Hematopoietic multipotent progenitor cell treated with erythropoietin and hydrocortisone succinate and interleukin-3 and kit ligand, for 4 days (in vitro differentiated cells): Measurements from ENCODE around the gene SLC35A3.
"Not testable (repeated sequence)": the region's sequence is repeated elsewhere in the genome, so short reads cannot be mapped to it uniquely, and the experiment has no call there.

ENCODE experiments used
- DNase-seq: peaks from one replicate; pipeline ENCODE4 v3.0.0-alpha.2; 2015

Gene SLC35A3

DNA sequence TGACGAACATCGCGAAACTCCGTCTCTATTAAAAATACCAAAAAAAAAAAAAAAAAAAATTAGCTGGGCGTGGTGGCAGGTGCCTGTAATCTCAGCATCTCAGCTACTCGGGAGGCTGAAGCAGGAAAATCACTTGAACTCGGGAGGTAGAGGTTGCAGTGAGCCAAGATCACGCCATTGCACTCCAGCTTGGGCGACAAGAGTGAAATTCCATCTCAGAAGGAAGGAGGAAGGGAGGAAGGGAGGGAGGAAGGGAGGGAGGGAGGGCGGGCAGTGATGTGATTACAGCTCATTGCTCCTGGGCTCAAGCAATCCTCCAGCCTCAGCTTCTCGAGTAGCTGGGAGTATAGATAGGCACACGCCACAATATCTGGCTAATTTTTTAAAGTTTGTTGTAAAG lies 7.5 kb downstream of the SLC35A3 start:
- not testable (repeated sequence) for DNase-seq

GRCh38 chr1:99978218-99978617 lies 8.4 kb downstream of the SLC35A3 start:
- DNase-seq: no peak

DNA sequence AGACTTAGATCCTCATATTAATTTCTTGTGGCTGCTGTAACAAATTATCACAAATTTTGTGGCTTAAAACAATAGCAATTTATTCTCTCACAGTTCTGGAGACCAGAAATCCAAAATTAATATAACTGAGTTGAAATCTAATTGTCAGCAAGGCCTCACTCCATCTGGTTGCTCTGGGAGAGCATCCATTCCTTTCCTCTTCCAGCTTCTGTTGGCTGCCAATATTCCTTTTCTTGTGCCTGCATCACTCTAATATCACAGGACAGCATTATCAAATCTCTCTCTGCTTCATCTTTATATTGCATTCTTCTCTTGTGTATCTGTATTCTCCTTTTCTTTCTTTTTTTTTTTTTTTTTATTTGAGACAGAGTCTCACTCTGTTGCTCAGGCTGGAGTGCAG lies 9.3 kb downstream of the SLC35A3 start:
- no peak for DNase-seq

GRCh38 chr1:99980928-99981327 lies 11.1 kb downstream of the SLC35A3 start:
- DNase-seq: no peak

GRCh38 chr1:99986656-99987225 lies 16.9 kb downstream of the SLC35A3 start:
- DNase-seq: no peak

- no peak for DNase-seq
Observed at GRCh38 chr1:99988210-99988765, 18.5 kb downstream of the SLC35A3 start.

DNA sequence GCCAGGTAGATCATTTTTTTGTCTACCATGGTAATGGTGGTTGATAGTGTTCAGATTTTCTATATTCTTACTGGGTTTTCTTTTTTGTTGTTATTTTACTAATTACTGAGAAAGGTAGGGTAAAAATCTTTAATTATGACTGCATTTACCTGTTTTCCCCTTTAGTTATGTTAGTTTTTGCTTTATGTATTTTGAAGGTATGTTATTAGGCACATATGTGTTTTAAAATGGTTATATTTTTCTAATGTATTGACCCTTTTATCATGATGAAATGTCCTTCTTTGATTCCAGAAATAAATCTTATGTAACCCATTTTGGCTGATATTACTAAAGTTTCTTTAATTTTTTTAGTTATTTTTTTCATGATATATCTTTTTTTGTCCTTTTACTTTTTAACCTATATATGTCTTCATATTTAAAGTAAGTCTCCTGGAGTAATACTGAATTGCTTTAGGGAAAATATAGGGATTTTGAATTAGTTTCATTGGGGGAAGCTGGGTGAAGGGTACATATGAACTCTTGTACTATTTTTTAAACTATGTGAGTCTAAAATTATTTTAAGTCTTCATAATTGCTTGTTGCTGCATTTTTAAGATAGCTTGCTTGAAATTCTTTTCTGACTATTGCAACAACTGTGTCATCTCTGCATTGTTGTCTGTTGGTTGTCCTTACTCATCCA lies 22.4 kb downstream of the SLC35A3 start:
- no peak for DNase-seq

GRCh38 chr1:99992760-99993467 lies 23.1 kb downstream of the SLC35A3 start:
- no peak for DNase-seq

GRCh38 chr1:99993468-99993845 lies 23.7 kb downstream of the SLC35A3 start:
- DNase-seq: no peak

DNA sequence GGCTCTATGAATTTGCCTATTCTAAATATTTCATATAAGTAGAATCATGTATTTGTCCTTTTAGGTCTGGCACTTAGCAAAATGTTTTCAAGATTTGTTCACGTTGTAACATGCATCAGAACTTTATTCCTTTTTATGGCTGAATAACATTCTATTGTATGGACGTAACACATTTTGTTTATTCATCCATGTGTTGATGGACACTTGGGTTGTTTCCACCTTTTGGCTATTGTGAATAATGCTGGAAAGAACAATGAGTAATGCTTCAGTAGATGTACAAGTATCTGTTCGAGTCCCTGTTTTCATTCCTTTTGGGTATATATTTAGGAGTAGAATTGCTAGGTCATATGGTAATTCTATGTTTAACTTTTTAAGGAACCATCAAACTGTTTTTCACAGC lies 24.7 kb downstream of the SLC35A3 start:
- no peak for DNase-seq

- no peak for DNase-seq
Observed at GRCh38 chr1:99996951-99997350, 27.2 kb downstream of the SLC35A3 start.

- no peak for DNase-seq
Observed at GRCh38 chr1:100001462-100001861, 31.7 kb downstream of the SLC35A3 start.

- DNase-seq: no peak
Observed at GRCh38 chr1:100005424-100005823, 35.6 kb downstream of the SLC35A3 start.

DNA sequence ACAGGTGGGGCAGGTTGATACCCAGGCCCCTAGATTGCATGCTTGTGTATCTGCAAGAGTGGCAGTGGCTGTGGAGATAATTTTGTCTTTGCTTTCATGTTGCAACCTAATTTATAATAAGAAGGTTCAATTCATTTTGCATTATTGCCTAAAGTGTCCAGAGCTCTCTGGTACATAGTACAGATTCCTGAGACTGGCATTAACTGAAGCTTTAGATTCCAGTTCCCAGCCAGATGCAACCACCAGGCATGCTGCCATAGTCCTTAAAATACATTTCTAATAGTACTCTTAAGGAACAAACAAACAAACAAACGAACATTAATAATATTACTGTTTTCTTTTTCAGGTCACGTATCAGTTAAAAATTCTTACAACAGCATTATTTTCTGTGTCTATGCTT lies 36.9 kb downstream of the SLC35A3 start:
- DNase-seq: no peak

DNA sequence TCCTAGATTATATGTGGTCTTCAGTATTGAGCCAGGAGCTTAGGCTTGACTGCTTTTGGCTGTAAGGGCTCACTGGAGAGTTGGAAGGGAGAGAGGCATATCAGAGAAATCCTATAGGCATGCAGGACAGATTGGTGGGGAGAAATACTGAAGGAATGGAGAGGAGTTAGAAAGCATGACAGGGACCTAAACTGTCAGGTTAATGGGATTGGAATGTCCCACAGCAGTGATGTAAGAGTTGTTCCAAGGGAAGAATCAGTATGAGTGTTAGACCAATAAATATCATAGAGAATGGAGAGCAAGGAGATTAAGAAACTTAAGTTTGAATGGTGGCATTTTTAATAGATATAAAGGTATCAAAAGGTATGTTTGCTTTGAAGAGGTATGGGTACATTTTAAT lies 39.7 kb downstream of the SLC35A3 start:
- no peak for DNase-seq

DNA sequence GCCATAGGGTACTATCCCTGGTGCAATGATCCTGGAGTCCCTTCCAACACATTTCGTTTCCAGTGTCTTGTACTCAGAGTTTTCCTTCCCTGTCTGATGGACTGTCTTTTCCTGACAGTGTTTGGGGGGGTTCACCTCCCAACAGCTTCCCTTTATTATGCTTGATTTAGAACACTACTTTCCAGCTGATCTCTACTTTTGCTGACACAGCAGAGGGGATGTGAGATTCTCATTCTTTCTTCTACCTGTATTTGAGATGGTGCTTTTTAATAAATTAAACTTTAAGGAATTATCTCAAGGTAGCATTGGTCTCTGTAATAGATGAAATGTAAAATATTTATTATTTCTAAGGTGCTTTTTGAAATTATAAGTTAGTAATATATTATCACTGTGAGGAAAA lies 41.0 kb downstream of the SLC35A3 start:
- no peak for DNase-seq

DNA sequence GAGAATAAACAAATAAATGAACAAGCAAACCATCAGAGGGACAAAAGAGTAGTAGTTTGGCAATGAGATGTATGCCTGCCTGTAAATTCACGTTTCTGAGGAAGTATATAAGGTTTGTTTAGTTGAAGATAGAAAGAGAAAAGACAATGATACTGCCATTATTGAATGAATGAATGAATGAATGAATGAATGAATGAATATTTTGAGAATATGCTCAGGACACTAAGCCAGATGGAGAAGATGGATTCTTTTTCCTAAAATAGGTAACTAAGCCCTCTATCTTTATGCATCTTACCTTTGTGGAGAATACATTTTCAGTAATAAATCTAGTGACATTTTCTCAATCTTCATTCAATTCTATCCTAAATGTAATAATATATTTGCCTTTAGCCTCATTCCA lies 49.4 kb downstream of the SLC35A3 start:
- DNase-seq: no peak

DNA sequence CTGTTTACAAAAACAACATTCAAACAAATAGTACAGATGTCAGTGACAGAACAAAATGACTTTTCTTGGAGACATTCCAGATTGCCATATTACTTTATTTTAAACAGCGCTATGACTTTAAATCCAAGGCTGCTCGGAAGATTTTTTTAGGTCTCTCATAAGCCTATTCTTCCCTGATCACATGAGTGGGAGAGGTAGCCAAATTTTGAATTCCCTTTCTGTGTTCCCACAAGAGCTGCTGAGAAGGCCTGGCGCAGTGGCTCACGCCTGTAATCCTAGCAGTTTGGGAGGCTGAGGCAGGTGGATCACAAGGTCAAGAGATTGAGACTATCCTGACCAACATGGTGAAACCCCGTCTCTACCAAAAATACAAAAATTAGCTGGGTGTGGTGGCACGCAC lies 53.7 kb downstream of the SLC35A3 start:
- DNase-seq: no peak

- DNase-seq: no peak
Observed at GRCh38 chr1:100027212-100027611, 57.4 kb downstream of the SLC35A3 start.

- peak; percentile 15 for DNase-seq
Observed at GRCh38 chr1:100028765-100029164, 59.0 kb downstream of the SLC35A3 start.

DNA sequence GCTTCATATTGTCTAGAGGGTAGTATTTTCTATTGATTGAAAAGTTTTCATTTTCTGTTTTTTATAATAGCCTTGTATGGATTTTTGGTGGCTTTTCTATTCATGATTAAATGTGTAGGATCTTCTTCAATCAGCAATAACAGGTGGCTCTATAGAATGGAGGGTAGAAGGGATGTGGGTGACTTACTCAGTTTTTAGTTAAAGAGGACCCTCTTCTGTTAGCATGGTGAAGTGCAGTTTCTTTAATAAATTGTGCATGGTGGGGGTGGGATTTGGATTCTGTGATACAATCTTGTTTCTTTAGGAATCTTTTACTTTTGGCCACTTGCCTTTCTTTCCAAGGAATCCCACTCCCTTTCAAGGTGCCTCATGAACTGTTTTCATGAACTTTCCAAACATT lies 64.7 kb downstream of the SLC35A3 start:
- peak; percentile 77 for DNase-seq

DNA sequence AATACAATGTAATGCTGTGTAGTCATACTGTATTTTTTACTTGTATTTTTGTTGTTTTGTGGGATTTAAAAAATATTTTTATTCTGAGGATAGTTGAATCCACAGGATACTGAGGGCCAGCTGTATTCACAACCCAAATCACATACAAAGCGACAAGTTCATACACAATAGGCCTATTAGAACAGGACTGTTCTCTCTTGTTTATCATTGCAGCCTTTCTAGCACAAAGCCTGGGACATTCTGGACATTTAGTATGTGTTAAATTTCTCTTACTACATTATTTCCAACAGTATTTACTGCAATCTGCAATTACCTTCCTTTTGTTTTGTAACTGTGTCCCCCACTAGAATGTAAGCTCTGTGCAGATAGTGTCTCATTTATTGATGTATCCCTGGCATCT lies 65.4 kb downstream of the SLC35A3 start:
- DNase-seq: no peak

- DNase-seq: peak; percentile 51
Observed at GRCh38 chr1:100036718-100037655, 67.2 kb downstream of the SLC35A3 start.
